NB4 (cell line): ENCODE results near the gene MANEA.
"Not testable (repeated sequence)": the region's sequence is repeated elsewhere in the genome, so short reads cannot be mapped to it uniquely, and the experiment has no call there.

ENCODE experiments used
- DNase-seq: peaks from one replicate; pipeline ENCODE4 v3.0.0; 2010; ENCODE audit warnings: low read depth
- H3K4me3 ChIP-seq: one replicate; pipeline ENCODE4 v1.5.1; 2011; ENCODE audit warnings: mild to moderate bottlenecking, low read depth, low read length, moderate library complexity
- MAX ChIP-seq: IDR thresholded peaks from 2 replicates; pipeline ENCODE4 v1.6.1; 2011; ENCODE audit warnings: low read depth, low read length
- MYC ChIP-seq: IDR thresholded peaks from 2 replicates; pipeline ENCODE4 v1.6.1; 2011; ENCODE audit warnings: low read depth, low read length
- POLR2A ChIP-seq: IDR thresholded peaks from 2 replicates; pipeline ENCODE4 v1.6.1; 2011; ENCODE audit warnings: mild to moderate bottlenecking; ENCODE audit not compliant: insufficient read length; ENCODE audit errors: extremely low read depth
- TF ChIP-seq, protein P1 (sequence below): IDR thresholded peaks from one replicate; pipeline ENCODE4 v1.5.1; 2012; ENCODE audit warnings: low read depth, low read length

The MANEA gene

DNA sequence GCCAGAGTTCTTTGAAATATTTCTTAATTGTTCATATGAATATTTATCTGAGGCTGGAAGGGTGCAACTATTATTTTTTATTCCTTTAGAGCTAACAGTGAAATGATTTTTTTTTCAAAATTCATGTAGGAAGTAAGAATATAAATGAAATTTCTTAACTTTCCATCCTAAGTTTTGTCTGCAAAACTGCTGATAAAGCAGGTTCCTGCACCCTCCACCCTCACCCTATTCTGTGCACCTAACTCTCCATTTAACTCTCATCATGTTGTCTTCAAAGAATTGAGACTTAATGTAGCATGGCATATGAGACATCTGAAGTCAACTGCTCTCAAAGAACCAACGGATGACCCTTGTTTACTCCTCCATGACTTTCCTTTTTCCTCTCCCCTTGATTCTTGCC lies 23.5 kb upstream of the MANEA start:
- H3K4me3 ChIP-seq, result no peak overlapping the region
- DNase-seq, result no peak
- TF ChIP-seq POLR2A (no peak), MYC (no peak), MAX (no peak)
- TF ChIP-seq, protein P1, sequence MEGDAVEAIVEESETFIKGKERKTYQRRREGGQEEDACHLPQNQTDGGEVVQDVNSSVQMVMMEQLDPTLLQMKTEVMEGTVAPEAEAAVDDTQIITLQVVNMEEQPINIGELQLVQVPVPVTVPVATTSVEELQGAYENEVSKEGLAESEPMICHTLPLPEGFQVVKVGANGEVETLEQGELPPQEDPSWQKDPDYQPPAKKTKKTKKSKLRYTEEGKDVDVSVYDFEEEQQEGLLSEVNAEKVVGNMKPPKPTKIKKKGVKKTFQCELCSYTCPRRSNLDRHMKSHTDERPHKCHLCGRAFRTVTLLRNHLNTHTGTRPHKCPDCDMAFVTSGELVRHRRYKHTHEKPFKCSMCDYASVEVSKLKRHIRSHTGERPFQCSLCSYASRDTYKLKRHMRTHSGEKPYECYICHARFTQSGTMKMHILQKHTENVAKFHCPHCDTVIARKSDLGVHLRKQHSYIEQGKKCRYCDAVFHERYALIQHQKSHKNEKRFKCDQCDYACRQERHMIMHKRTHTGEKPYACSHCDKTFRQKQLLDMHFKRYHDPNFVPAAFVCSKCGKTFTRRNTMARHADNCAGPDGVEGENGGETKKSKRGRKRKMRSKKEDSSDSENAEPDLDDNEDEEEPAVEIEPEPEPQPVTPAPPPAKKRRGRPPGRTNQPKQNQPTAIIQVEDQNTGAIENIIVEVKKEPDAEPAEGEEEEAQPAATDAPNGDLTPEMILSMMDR, result no peak

DNA sequence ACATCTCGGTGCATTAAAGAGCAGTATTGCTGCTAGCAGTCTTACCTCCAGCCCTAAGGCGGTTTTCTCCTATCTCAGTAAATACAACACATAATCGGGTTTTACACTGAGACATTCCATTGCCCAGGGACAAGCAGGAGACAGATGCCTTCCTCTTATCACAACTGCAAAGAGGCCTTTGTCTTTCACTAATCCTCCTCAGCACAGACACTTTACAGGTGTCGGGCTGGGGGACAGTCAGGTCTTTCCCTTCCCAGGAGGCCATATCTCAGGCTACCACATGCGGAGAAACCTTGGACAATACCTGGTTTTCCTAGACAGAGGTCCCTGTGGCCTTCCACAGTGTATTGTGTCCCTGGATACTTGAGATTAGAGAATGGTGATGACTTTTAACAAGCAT lies 16.4 kb upstream of the MANEA start:
- not testable (repeated sequence) for H3K4me3 ChIP-seq, DNase-seq

GRCh38 chr6:95569560-95569959 lies 7.8 kb upstream of the MANEA start:
- no peak overlapping the region for H3K4me3 ChIP-seq
- TF ChIP-seq MYC (no peak), MAX (no peak), POLR2A (no peak)
- TF ChIP-seq, protein P1, result no peak
- no peak for DNase-seq

DNA sequence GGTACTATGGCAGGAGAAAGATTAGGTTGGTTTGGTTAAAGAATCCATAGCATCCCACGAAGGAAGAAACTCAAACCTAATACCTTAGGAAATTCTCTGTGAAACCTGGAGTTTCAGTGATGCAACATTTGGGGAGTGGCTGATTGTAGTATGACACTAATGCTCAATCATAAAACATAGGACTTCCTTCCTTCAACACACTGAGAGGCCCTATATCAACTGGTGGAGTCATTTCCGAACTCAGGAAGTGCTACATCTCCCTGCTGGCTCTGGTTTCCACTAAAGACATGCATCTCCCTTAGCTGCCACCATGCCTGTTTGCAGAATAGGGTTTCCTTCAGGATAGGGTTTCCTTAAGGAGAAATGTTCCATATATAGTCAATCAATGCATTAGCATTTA lies 5.2 kb upstream of the MANEA start:
- TF ChIP-seq, protein P1, result no peak
- TF ChIP-seq MAX, result no peak
- no peak for TF ChIP-seq MYC
- no peak for TF ChIP-seq POLR2A
- DNase-seq, result peak; percentile 63
- H3K4me3 ChIP-seq, result no peak overlapping the region

GRCh38 chr6:95574811-95575210 lies 2.5 kb upstream of the MANEA start:
- DNase-seq, result peak; percentile 64
- peak overlapping the region; percentile 92 for H3K4me3 ChIP-seq
- TF ChIP-seq, protein P1, result no peak
- no peak for TF ChIP-seq POLR2A
- no peak for TF ChIP-seq MYC
- no peak for TF ChIP-seq MAX

DNA sequence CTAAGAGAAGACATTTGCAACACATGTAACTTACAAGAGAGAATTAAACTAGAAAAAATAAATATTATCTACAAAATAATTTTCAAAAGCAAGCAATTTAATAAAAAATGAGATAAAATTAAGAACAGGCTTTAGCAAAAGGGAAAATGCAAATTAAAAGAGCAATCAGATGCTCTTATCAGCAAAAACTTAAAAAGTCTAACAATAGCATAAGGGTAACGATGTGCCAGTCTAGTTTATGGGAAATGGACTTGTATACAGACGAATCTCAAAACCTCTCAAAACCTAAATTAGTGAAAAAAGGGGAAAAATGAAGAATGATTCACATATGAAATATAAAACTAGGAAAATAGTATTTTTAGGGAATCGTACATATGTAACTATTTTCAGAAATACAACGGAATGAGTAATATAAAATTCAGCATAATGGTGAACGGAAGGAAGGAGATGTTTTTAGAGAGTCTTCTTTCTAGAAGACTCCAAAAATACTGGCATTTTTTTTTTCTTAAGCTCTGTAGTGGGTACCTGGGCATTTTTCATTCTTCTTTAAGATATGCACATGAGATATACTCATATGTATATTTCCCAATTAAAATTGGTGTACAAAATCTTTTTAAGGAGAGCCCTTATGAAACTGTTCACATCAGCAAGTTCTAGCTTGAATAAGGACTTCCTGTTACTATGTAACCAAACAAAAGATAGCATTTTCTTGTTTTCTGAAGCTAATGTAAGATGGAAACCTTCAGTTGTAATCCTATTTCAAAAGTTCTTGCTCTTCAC lies 927 bp upstream of the MANEA start:
- TF ChIP-seq POLR2A (no peak), MYC (no peak), MAX (no peak)
- TF ChIP-seq, protein P1, result no peak
- peak; percentile 44 for DNase-seq
- H3K4me3 ChIP-seq, result peak overlapping the region; percentile 92
